Omental fat pad (tissue), 4 donors: ENCODE data around the gene HOXB8. TPM values are rescaled to one million over a fixed set of nuclear protein-coding genes. Genes with fewer than 3 reads are reported as not detected.

Experiments
- ATAC-seq: fragments of 150-250 bp; one replicate; pipeline ENCODE4 v1.9.1; 2016; ENCODE audit warnings: mild to moderate bottlenecking, moderate library complexity; ENCODE audit not compliant: low FRiP score
- DNase-seq: peaks from one replicate; pipeline ENCODE4 v3.0.0-alpha.2; 2019; ENCODE audit warnings: low spot score
- CTCF ChIP-seq, 3 donors: fragments of 450-650 bp; IDR thresholded peaks; one replicate each; pipeline ENCODE4 v1.5.1; 2016 to 2017; ENCODE audit warnings: antibody characterized with exemption in 3 of 3, mild to moderate bottlenecking in 3 of 3, moderate library complexity in 2 of 3
- total RNA-seq, 4 donors: library from RNA; depleted of rRNA; stranded (reverse); fragments of >200 nt; gene quantifications; one replicate each; pipeline ENCODE4 v1.1.0, GENCODE V29; 2016

Gene HOXB8
- total RNA-seq, 4 donors from 2014 or later = 4.3 to 6.2 (median 5.0) TPM

- ATAC-seq (no peak), DNase-seq (no peak)
Observed at GRCh38 chr17:48571826-48572417, 43.2 kb downstream of the HOXB8 start.

GRCh38 chr17:48571024-48571818 lies 43.9 kb downstream of the HOXB8 start:
- TF ChIP-seq CTCF (IDR thresholded peaks at IDR 0.05) = no peak
- ATAC-seq (peak; percentile 36), DNase-seq (no peak)

More at GRCh38 chr17:48571826-48572417, 43.2 kb downstream of the HOXB8 start:
- TF ChIP-seq CTCF (IDR thresholded peaks at IDR 0.05) = no peak

GRCh38 chr17:48570325-48571023 lies 44.6 kb downstream of the HOXB8 start:
- TF ChIP-seq CTCF (IDR thresholded peaks at IDR 0.05) = no peak
- DNase-seq = no peak
- no peak for ATAC-seq

GRCh38 chr17:48569674-48570324 lies 45.3 kb downstream of the HOXB8 start:
- ATAC-seq (no peak), DNase-seq (no peak)
- no peak for TF ChIP-seq CTCF (IDR thresholded peaks at IDR 0.05)

- no peak for TF ChIP-seq CTCF (IDR thresholded peaks at IDR 0.05)
- no peak for DNase-seq
- ATAC-seq = no peak
Observed at GRCh38 chr17:48569240-48569582, 45.9 kb downstream of the HOXB8 start.

GRCh38 chr17:48568499-48569239 lies 46.4 kb downstream of the HOXB8 start:
- TF ChIP-seq CTCF (IDR thresholded peaks at IDR 0.05) = no peak
- ATAC-seq = no peak
- no peak for DNase-seq
